Natural killer cell (primary cell): Measurements from ENCODE around the gene LIMD2. TPM values are rescaled to one million over a fixed set of nuclear protein-coding genes. Genes with fewer than 3 reads are reported as not detected.

Experiments
- ATAC-seq, 3 donors: fragments of 150-1000 bp in 2 of 3; fragments of 200-7000 bp in 1 of 3; cut with Tn5 transposase; 1 replicate in 1 of 3; 2 replicates in 2 of 3; pipeline ENCODE4 v1.10.0; 2021; ENCODE audit warnings: mild to moderate bottlenecking in 2 of 3, moderate library complexity in 2 of 3
- DNase-seq, 2 donors: peaks; one replicate each; pipeline versions ENCODE4 v3.0.0 to v3.0.0-alpha.2; 2013 to 2021; ENCODE audit warnings: mixed read lengths in 1 of 2
- H3K27ac ChIP-seq: one replicate; pipeline ENCODE4 v1.5.1; 2013; ENCODE audit warnings: mild to moderate bottlenecking, low read length
- H3K27me3 ChIP-seq: one replicate; pipeline ENCODE4 v1.6.1; 2013; ENCODE audit warnings: low read length; ENCODE audit not compliant: control insufficient read depth, insufficient read depth
- H3K36me3 ChIP-seq: one replicate; pipeline ENCODE4 v1.6.1; 2013; ENCODE audit warnings: low read length; ENCODE audit not compliant: control insufficient read depth, insufficient read depth
- H3K4me1 ChIP-seq: one replicate; pipeline ENCODE4 v1.6.1; 2013; ENCODE audit warnings: low read length; ENCODE audit not compliant: control insufficient read depth, insufficient read depth
- H3K4me3 ChIP-seq: one replicate; pipeline ENCODE4 v1.5.1; 2013; ENCODE audit warnings: low read length
- H3K9me3 ChIP-seq: one replicate; pipeline ENCODE4 v1.6.1; 2013; ENCODE audit warnings: low read length; ENCODE audit not compliant: control insufficient read depth, insufficient read depth
- H3K27ac Mint-ChIP-seq, 2 donors: one replicate each; pipeline ENCODE4 v1.8.0; 2022; ENCODE audit warnings: mild to moderate bottlenecking in 2 of 2, mixed read lengths in 2 of 2, moderate library complexity in 1 of 2
- H3K27me3 Mint-ChIP-seq, 2 donors: one replicate each; pipeline ENCODE4 v1.8.0; 2022; ENCODE audit warnings: low read depth in 2 of 2, mixed read lengths in 2 of 2
- H3K36me3 Mint-ChIP-seq: one replicate; pipeline ENCODE4 v1.8.0; 2022; ENCODE audit warnings: mixed read lengths
- H3K4me1 Mint-ChIP-seq, 2 donors: one replicate each; pipeline ENCODE4 v1.8.0; 2022; ENCODE audit warnings: mixed read lengths in 2 of 2
- H3K4me3 Mint-ChIP-seq: one replicate; pipeline ENCODE4 v1.8.0; 2022; ENCODE audit warnings: mild to moderate bottlenecking, moderate library complexity, mixed read lengths
- H3K9me3 Mint-ChIP-seq, 2 donors: one replicate each; pipeline ENCODE4 v1.8.0; 2022; ENCODE audit warnings: mixed read lengths in 2 of 2
- CTCF ChIP-seq: fragments of 200-600 bp; IDR thresholded peaks from one replicate; pipeline ENCODE4 v1.8.0; 2022; ENCODE audit warnings: antibody characterized with exemption
- WGBS: methylation state at CpG from one replicate; pipeline ENCODE4 v1.1.7; 2013; ENCODE audit warnings: missing lambda C conversion rate; ENCODE audit not compliant: insufficient coverage; 5-methylcytosine and 5-hydroxymethylcytosine counted together
- intact Hi-C: fragments of 100-400 bp; cut with micrococcal nuclease; formaldehyde crosslinking; loops from one replicate; pipeline ENCODE4 v1.14.2; 2022
- total RNA-seq, 4 donors: library from RNA; stranded (reverse); fragments of 120-200 nt in 1 of 4; gene quantifications; one replicate each; pipeline versions ENCODE4 v1.2.3 to v1.2.4, GENCODE V29; 2013 to 2022

LIMD2 gene
- total RNA-seq, 3 donors from 2014 or later (not counting 1 experiment from before 2014, with no cell fraction given), result 513 to 546 (median 524) TPM

DNA sequence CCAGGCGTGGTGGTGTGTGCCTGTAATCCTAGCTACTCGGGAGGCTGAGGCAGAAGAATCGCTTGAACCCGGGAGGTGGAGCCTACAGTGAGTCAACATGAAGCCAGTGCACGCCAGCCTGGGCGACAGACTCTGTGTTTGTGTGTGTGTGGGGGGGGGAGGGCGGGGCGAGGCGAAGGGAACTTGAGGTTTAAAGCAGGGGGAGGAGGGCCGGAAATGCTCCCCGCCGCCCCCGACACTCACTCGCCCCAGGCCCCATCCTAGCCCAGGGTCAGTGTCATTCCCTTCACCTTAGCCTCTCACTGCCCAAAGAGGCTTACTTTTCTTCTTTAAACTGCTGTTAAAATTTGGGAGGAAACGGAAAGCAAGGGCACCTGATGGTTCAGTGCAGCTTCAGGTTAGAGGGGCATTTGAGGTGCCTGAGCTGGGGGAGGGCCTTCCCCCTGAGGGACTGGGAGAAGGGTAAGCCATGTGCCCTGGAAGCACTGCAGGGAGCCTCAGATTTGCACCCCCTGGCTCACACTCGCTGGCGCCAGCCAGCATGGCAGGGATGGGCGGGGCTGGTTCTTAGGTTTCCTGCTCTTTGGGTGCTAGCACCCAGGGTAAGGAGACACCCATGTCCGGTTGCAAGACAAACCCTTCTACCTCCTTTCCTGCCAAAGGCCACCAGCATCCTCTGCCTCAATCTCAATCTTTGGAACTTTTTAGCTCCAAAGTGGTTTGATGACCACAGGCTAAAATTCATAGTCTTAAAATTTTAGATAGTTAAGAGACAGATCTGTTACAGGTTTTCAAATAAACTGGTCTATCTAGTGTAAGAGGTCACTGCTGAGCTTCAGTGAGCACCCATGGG is 2.2 kb upstream of the LIMD2 start:
- Mint-ChIP-seq H3K9me3 (no peaks in the 10 kb centered on the region), H3K4me3 (peak overlapping the region; percentile 93), H3K4me1 (peaks cover 63 to 67% of the 10 kb centered on the region in 2 donors), H3K27me3 (no peaks in the 10 kb centered on the region), H3K27ac (peak overlapping the region; percentile 96 to 97), H3K36me3 (no peaks in the 10 kb centered on the region)
- Histone ChIP-seq H3K9me3 (no peaks in the 10 kb centered on the region), H3K4me1 (peaks cover 78% of the 10 kb centered on the region), H3K36me3 (peaks cover 23% of the 10 kb centered on the region), H3K27ac (peak overlapping the region; percentile 86), H3K4me3 (peak overlapping the region; percentile 47), H3K27me3 (no peaks in the 10 kb centered on the region)
- DNase-seq (peak; percentile 63 to 89), ATAC-seq (peak; percentile 25 to 47 (median 27))
- intact Hi-C loops, result no loop called here
- no peak for TF ChIP-seq CTCF
- whole genome bisulfite sequencing, result 3% methylated on average over 12 of the region's 19 CpGs

GRCh38 chr17:63701456-63701820 is 1.5 kb upstream of the LIMD2 start:
- peak overlapping the region; percentile 93 for H3K4me3 Mint-ChIP-seq
- peaks cover 78% of the 10 kb centered on the region for H3K4me1 ChIP-seq

GRCh38 chr17:63700528-63701455 is 867 bp upstream of the LIMD2 start:
- intact Hi-C loops, result no loop called here
- peak overlapping the region; percentile 86 for H3K27ac ChIP-seq
- H3K27me3 ChIP-seq, result no peaks in the 10 kb centered on the region
- peak overlapping the region; percentile 47 for H3K4me3 ChIP-seq
- peak overlapping the region; percentile 93 for H3K4me3 Mint-ChIP-seq
- H3K36me3 Mint-ChIP-seq, result no peaks in the 10 kb centered on the region
- no peaks in the 10 kb centered on the region for H3K9me3 Mint-ChIP-seq
- whole genome bisulfite sequencing, result 1% methylated on average over 88 of the region's 88 CpGs
- H3K27me3 Mint-ChIP-seq, result no peaks in the 10 kb centered on the region
- peaks cover 78% of the 10 kb centered on the region for H3K4me1 ChIP-seq
- H3K4me1 Mint-ChIP-seq, result peaks cover 63 to 67% of the 10 kb centered on the region in 2 donors
- TF ChIP-seq CTCF, result no peak
- peaks cover 36% of the 10 kb centered on the region for H3K36me3 ChIP-seq
- ATAC-seq (peak; percentile 11 to 19 (median 15)), DNase-seq (peak; percentile 69 to 80)
- H3K27ac Mint-ChIP-seq, result peak overlapping the region; percentile 96 to 97
- no peaks in the 10 kb centered on the region for H3K9me3 ChIP-seq

More at GRCh38 chr17:63701456-63701820, 1.5 kb upstream of the LIMD2 start:
- Histone ChIP-seq H3K9me3 (no peaks in the 10 kb centered on the region), H3K36me3 (peaks cover 30% of the 10 kb centered on the region), H3K27ac (peak overlapping the region; percentile 86), H3K4me3 (peak overlapping the region; percentile 47), H3K27me3 (no peaks in the 10 kb centered on the region)
- Mint-ChIP-seq H3K4me1 (peaks cover 63 to 67% of the 10 kb centered on the region in 2 donors), H3K27me3 (no peaks in the 10 kb centered on the region), H3K9me3 (no peaks in the 10 kb centered on the region), H3K36me3 (no peaks in the 10 kb centered on the region), H3K27ac (peak overlapping the region; percentile 96 to 97)
- ATAC-seq, result no peak
- TF ChIP-seq CTCF, result no peak
- 11% methylated on average over 10 of the region's 10 CpGs for WGBS
- intact Hi-C loops, result no loop called here
- no peak for DNase-seq
